RWPE2 (cell line): Measurements from ENCODE around the gene CHMP2A.

Source experiments
- ATAC-seq: fragments of 200-7000 bp; cut with Tn5 transposase; 3 replicates; pipeline ENCODE4 v1.9.1; 2021; ENCODE audit warnings: low read depth
- DNase-seq: peaks from one replicate; pipeline ENCODE4 v3.0.0-alpha.2; 2020; ENCODE audit warnings: low spot score
- H3K27ac ChIP-seq: fragments of 450-650 bp; 2 replicates; pipeline ENCODE4 v1.5.1; 2017; ENCODE audit warnings: mild to moderate bottlenecking; ENCODE audit not compliant: poor library complexity, severe bottlenecking
- H3K27me3 ChIP-seq: fragments of 250-450 bp; sonication (Bioruptor Pico); 2 replicates; pipeline ENCODE4 v1.5.1; 2021; ENCODE audit warnings: mild to moderate bottlenecking, moderate library complexity; ENCODE audit not compliant: insufficient read depth, poor library complexity, severe bottlenecking
- H3K36me3 ChIP-seq: fragments of 250-450 bp; sonication (Bioruptor Pico); 2 replicates; pipeline ENCODE4 v1.5.1; 2020; ENCODE audit warnings: low read depth, mild to moderate bottlenecking, moderate library complexity
- H3K4me1 ChIP-seq: fragments of 250-450 bp; sonication (Bioruptor Pico); 2 replicates; pipeline ENCODE4 v1.5.1; 2021; ENCODE audit warnings: mild to moderate bottlenecking, moderate library complexity; ENCODE audit not compliant: insufficient read depth, poor library complexity, severe bottlenecking
- H3K4me3 ChIP-seq: fragments of 250-450 bp; sonication (Bioruptor Pico); 2 replicates; pipeline ENCODE4 v1.5.1; 2021; ENCODE audit warnings: mild to moderate bottlenecking, moderate library complexity; ENCODE audit not compliant: severe bottlenecking
- H3K9me3 ChIP-seq: fragments of 250-450 bp; sonication (Bioruptor Pico); 2 replicates; pipeline ENCODE4 v1.5.1; 2021; ENCODE audit warnings: mild to moderate bottlenecking, moderate library complexity; ENCODE audit not compliant: severe bottlenecking
- TF ChIP-seq, protein P1 (sequence below): fragments of 450-650 bp; IDR thresholded peaks from one replicate; pipeline ENCODE4 v1.5.1; 2017; ENCODE audit warnings: mild to moderate bottlenecking, moderate library complexity; ENCODE audit not compliant: poor library complexity, severe bottlenecking

Gene CHMP2A

DNA sequence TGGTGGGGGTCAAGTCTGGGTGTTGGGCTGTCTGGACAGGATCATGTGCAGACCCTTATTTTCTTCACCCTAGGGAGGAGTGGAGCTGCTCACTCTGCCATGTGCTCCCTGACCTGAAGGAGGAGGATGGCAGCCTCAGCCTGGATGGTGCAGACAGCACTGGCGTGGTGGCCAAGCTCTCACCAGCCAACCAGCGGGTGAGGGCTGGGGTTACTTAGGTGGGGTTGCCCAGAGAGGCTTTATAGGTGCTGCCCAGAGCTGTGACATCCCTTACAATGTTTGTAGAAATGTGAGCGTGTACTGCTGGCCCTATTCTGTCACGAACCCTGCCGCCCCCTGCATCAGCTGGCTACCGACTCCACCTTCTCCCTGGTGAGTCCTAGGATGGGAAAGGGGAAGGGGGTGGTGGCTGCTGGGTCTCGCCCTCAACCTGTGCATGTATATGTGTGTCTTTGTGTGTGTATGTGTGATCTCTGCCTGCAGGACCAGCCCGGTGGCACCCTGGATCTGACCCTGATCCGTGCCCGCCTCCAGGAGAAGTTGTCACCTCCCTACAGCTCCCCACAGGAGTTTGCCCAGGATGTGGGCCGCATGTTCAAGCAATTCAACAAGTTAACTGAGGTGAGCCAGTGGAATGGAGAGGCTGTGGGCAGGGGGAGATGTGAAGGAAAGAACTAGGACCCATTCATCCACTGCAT lies 5.1 kb downstream of the CHMP2A start:
- Histone ChIP-seq H3K27me3 (no peaks in the 10 kb centered on the region), H3K9me3 (no peaks in the 10 kb centered on the region), H3K4me1 (peaks cover 5% of the 10 kb centered on the region), H3K36me3 (peaks cover 75% of the 10 kb centered on the region), H3K4me3 (no peak overlapping the region), H3K27ac (no peak overlapping the region)
- TF ChIP-seq, protein P1, sequence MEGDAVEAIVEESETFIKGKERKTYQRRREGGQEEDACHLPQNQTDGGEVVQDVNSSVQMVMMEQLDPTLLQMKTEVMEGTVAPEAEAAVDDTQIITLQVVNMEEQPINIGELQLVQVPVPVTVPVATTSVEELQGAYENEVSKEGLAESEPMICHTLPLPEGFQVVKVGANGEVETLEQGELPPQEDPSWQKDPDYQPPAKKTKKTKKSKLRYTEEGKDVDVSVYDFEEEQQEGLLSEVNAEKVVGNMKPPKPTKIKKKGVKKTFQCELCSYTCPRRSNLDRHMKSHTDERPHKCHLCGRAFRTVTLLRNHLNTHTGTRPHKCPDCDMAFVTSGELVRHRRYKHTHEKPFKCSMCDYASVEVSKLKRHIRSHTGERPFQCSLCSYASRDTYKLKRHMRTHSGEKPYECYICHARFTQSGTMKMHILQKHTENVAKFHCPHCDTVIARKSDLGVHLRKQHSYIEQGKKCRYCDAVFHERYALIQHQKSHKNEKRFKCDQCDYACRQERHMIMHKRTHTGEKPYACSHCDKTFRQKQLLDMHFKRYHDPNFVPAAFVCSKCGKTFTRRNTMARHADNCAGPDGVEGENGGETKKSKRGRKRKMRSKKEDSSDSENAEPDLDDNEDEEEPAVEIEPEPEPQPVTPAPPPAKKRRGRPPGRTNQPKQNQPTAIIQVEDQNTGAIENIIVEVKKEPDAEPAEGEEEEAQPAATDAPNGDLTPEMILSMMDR: no peak
- DNase-seq (no peak), ATAC-seq (no peak)

- Histone ChIP-seq H3K27ac (no peak overlapping the region), H3K36me3 (peaks cover 75% of the 10 kb centered on the region), H3K4me3 (no peak overlapping the region), H3K4me1 (peaks cover 5% of the 10 kb centered on the region), H3K27me3 (no peaks in the 10 kb centered on the region), H3K9me3 (no peaks in the 10 kb centered on the region)
- DNase-seq (no peak), ATAC-seq (no peak)
- TF ChIP-seq, protein P1: no peak
These were observed 5.8 kb downstream of the CHMP2A start for GRCh38 chr19:58548859-58549663.

DNA sequence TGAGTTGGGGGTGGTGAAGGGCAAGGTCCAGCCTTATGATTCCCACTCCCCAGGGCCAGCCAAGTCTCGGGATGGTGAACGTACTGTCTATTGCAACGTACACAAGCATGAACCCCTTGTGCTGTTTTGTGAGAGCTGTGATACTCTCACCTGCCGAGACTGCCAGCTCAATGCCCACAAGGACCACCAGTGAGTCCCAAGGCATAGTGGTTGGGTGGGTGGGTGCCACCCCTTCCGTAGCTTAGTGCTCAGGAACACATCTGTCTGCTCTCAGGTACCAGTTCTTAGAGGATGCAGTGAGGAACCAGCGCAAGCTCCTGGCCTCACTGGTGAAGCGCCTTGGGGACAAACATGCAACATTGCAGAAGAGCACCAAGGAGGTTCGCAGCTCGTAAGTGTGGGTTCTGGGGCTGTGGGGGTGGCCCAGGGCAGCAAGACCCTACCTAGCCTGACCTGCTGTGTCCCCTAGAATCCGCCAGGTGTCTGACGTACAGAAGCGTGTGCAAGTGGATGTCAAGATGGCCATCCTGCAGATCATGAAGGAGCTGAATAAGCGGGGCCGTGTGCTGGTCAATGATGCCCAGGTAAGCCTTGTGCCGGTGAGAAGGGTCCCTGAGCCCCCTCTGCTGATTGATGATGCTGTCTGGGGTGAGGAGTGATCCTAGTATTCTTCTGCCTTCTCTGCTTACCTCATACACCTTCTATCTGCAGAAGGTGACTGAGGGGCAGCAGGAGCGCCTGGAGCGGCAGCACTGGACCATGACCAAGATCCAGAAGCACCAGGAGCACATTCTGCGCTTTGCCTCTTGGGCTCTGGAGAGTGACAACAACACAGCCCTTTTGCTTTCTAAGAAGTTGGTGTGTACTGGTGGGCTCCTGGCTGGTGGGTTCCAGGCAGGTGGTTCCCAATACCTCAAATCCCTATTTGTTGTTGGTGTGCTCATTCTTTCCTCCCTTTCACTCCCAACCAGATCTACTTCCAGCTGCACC lies 7.3 kb downstream of the CHMP2A start:
- Histone ChIP-seq H3K27me3 (no peaks in the 10 kb centered on the region), H3K4me1 (peaks cover 5% of the 10 kb centered on the region), H3K27ac (peak overlapping the region; percentile 80), H3K9me3 (no peaks in the 10 kb centered on the region), H3K4me3 (no peak overlapping the region), H3K36me3 (peaks cover 75% of the 10 kb centered on the region)
- ATAC-seq: no peak
- TF ChIP-seq, protein P1: no peak
- no peak for DNase-seq

GRCh38 chr19:58546019-58546530 lies 8.8 kb downstream of the CHMP2A start:
- no peaks in the 10 kb centered on the region for H3K9me3 ChIP-seq
- H3K27me3 ChIP-seq: no peaks in the 10 kb centered on the region
- DNase-seq (no peak), ATAC-seq (no peak)
- peaks cover 61% of the 10 kb centered on the region for H3K36me3 ChIP-seq
- H3K4me3 ChIP-seq: peak overlapping the region; percentile 82
- H3K27ac ChIP-seq: peak overlapping the region; percentile 80
- peaks cover 5% of the 10 kb centered on the region for H3K4me1 ChIP-seq
- TF ChIP-seq, protein P1: no peak
